GM23338 (cell line): ENCODE measurements around the gene ILKAP. TPM values are rescaled to one million over a fixed set of nuclear protein-coding genes. Genes with fewer than 3 reads are reported as not detected.
A peak's percentile ranks its signal among the peaks of the same experiment; 100 is the strongest.

ENCODE experiments used
- ATAC-seq: fragments of 200-7000 bp; cut with Tn5 transposase; 3 replicates; pipeline ENCODE4 v1.9.1; 2020
- DNase-seq: peaks from one replicate; pipeline ENCODE4 v3.0.0-alpha.2; 2015; ENCODE audit warnings: low spot score
- H2AFZ ChIP-seq: fragments of 200-600 bp; sonication (generic); 2 replicates; pipeline ENCODE4 v1.8.0; 2016; ENCODE audit warnings: antibody characterized with exemption, mild to moderate bottlenecking, moderate library complexity
- H3F3A ChIP-seq: fragments of 200-600 bp; sonication (generic); replicated peaks from 2 replicates; pipeline ENCODE4 v1.8.0; 2017; ENCODE audit warnings: antibody characterized with exemption, mixed run types, low read depth
- H3K27ac ChIP-seq: fragments of 200-600 bp; sonication (generic); 2 replicates; pipeline ENCODE4 v1.6.1; 2016; ENCODE audit warnings: low read depth
- H3K27me3 ChIP-seq: fragments of 200-600 bp; sonication (generic); 2 replicates; pipeline ENCODE4 v1.8.0; 2016; ENCODE audit warnings: mild to moderate bottlenecking, mixed run types, moderate library complexity; ENCODE audit not compliant: insufficient read depth
- H3K36me3 ChIP-seq: fragments of 200-600 bp; sonication (generic); 2 replicates; pipeline ENCODE4 v1.8.0; 2016; ENCODE audit warnings: mild to moderate bottlenecking; ENCODE audit not compliant: insufficient read depth
- H3K4me1 ChIP-seq: fragments of 200-600 bp; sonication (generic); 2 replicates; pipeline ENCODE4 v1.8.0; 2016; ENCODE audit warnings: mild to moderate bottlenecking, moderate library complexity; ENCODE audit not compliant: insufficient read depth
- H3K4me2 ChIP-seq: fragments of 200-600 bp; sonication (generic); 2 replicates; pipeline ENCODE4 v1.7.1; 2017; ENCODE audit warnings: mixed run types
- H3K4me3 ChIP-seq: fragments of 200-600 bp; sonication (generic); 2 replicates; pipeline ENCODE4 v1.6.1; 2016; ENCODE audit warnings: mixed run types
- H3K79me2 ChIP-seq: fragments of 200-600 bp; sonication (generic); replicated peaks from 2 replicates; pipeline ENCODE4 v1.8.0; 2017; ENCODE audit warnings: mild to moderate bottlenecking; ENCODE audit not compliant: insufficient read depth
- H3K9me2 ChIP-seq: fragments of 200-600 bp; sonication (generic); 2 replicates; pipeline ENCODE4 v1.8.0; 2017; ENCODE audit not compliant: insufficient read depth
- H4K20me1 ChIP-seq: fragments of 200-600 bp; sonication (generic); replicated peaks from 2 replicates; pipeline ENCODE4 v1.8.0; 2017; ENCODE audit warnings: mild to moderate bottlenecking; ENCODE audit not compliant: insufficient read depth
- H3K27ac Mint-ChIP-seq: 2 replicates; pipeline ENCODE4 v1.8.0; 2020; ENCODE audit warnings: inconsistent platforms, mild to moderate bottlenecking, moderate library complexity, mixed read lengths
- H3K27me3 Mint-ChIP-seq: 3 replicates; pipeline ENCODE4 v1.8.0; 2022; ENCODE audit warnings: low read depth, mild to moderate bottlenecking, moderate library complexity, mixed read lengths, inconsistent platforms; ENCODE audit not compliant: insufficient read depth, poor library complexity
- H3K36me3 Mint-ChIP-seq: 3 replicates; pipeline ENCODE4 v1.8.0; 2021; ENCODE audit warnings: low read depth, mild to moderate bottlenecking, inconsistent platforms, moderate library complexity, mixed read lengths
- H3K4me1 Mint-ChIP-seq: 3 replicates; pipeline ENCODE4 v1.8.0; 2020; ENCODE audit warnings: mild to moderate bottlenecking, inconsistent platforms, mixed read lengths
- H3K4me3 Mint-ChIP-seq: 3 replicates; pipeline ENCODE4 v1.8.0; 2021; ENCODE audit warnings: moderate library complexity, mild to moderate bottlenecking, inconsistent platforms, mixed read lengths
- H3K9me3 Mint-ChIP-seq: 3 replicates; pipeline ENCODE4 v1.8.0; 2020; ENCODE audit warnings: moderate library complexity, mild to moderate bottlenecking, inconsistent platforms, mixed read lengths
- CTCF ChIP-seq, 2 experiments: fragments of 200-600 bp in 1 of 2; sonication (generic) in 1 of 2; conservative IDR thresholded peaks; 2 replicates each; pipeline versions ENCODE4 v1.5.1 to v1.6.1; 2016 to 2017; ENCODE audit warnings: antibody characterized with exemption in 2 of 2, low read depth in 2 of 2, mild to moderate bottlenecking in 2 of 2, moderate library complexity in 1 of 2
- EZH2 ChIP-seq: fragments of 200-600 bp; sonication (generic); IDR thresholded peaks from one replicate; pipeline ENCODE4 v1.8.0; 2017; ENCODE audit warnings: antibody characterized with exemption, mild to moderate bottlenecking, low read depth; ENCODE audit not compliant: unreplicated experiment
- STAT1 ChIP-seq: IDR thresholded peaks from one replicate; pipeline ENCODE4 v1.6.1; 2016; ENCODE audit warnings: antibody characterized with exemption; ENCODE audit not compliant: unreplicated experiment
- ZNF331 ChIP-seq: fragments of 250-450 bp; sonication (Bioruptor Pico); IDR thresholded peaks from 2 replicates; pipeline ENCODE4 v1.5.0; 2020; ENCODE audit warnings: low read depth, mild to moderate bottlenecking, moderate library complexity
- polyA plus RNA-seq: library from polyadenylated mRNA; unstranded; fragments of >200 nt; fragmentation: Nextera tagmentation; extraction: Ambion mirVana; gene quantifications from 2 replicates; pipeline ENCODE4 v1.2.1, GENCODE V29; 2016
- total RNA-seq: library from RNA; depleted of rRNA; stranded (reverse); fragments of >200 nt; shearing (Covaris generic); gene quantifications from 2 replicates; pipeline ENCODE4 v1.2.3, GENCODE V29; 2014
- TF ChIP-seq, protein P1 (sequence below): IDR thresholded peaks from one replicate; pipeline ENCODE4 v1.6.1; 2018; ENCODE audit warnings: antibody characterized with exemption; ENCODE audit not compliant: unreplicated experiment

Gene ILKAP
- total and polyA plus RNA-seq, 2 experiments from 2014 or later = 17.0 to 35.9 TPM

GRCh38 chr2:238183821-238184220 lies 19.7 kb downstream of the ILKAP start:
- Mint-ChIP-seq H3K4me3 (no peak overlapping the region), H3K36me3 (peaks cover 98% of the 10 kb centered on the region), H3K27me3 (peaks cover 1% of the 10 kb centered on the region), H3K9me3 (no peaks in the 10 kb centered on the region), H3K27ac (no peak overlapping the region), H3K4me1 (no peaks in the 10 kb centered on the region)
- Histone ChIP-seq H3K4me1 (no peaks in the 10 kb centered on the region), H3K79me2 (no peaks in the 10 kb centered on the region), H3K27ac (peak overlapping the region; percentile 32; the same call in 1 of the 2 replicates), H3K27me3 (no peaks in the 10 kb centered on the region), H3K36me3 (peaks cover 47% of the 10 kb centered on the region), H4K20me1 (peaks cover 11% of the 10 kb centered on the region), H3K4me3 (no peak overlapping the region), H3K4me2 (no peak overlapping the region), H3F3A (no peaks in the 10 kb centered on the region), H2AFZ (no peak overlapping the region), H3K9me2 (no peaks in the 10 kb centered on the region)
- ATAC-seq (no peak), DNase-seq (no peak)
- TF ChIP-seq CTCF (conservative IDR thresholded peaks at IDR 0.05; ENCODE audit: low read depth in 2 of 2) (no peak), STAT1 (no peak), ZNF331 (CRISPR knock-in tag) (no peak), EZH2 (no peak)

- H3K36me3 ChIP-seq = peaks cover 50% of the 10 kb centered on the region
- no peaks in the 10 kb centered on the region for H3K79me2 ChIP-seq
- peaks cover 1% of the 10 kb centered on the region for H3K27me3 Mint-ChIP-seq
- H3K4me3 ChIP-seq = no peak overlapping the region
- TF ChIP-seq, protein P1, sequence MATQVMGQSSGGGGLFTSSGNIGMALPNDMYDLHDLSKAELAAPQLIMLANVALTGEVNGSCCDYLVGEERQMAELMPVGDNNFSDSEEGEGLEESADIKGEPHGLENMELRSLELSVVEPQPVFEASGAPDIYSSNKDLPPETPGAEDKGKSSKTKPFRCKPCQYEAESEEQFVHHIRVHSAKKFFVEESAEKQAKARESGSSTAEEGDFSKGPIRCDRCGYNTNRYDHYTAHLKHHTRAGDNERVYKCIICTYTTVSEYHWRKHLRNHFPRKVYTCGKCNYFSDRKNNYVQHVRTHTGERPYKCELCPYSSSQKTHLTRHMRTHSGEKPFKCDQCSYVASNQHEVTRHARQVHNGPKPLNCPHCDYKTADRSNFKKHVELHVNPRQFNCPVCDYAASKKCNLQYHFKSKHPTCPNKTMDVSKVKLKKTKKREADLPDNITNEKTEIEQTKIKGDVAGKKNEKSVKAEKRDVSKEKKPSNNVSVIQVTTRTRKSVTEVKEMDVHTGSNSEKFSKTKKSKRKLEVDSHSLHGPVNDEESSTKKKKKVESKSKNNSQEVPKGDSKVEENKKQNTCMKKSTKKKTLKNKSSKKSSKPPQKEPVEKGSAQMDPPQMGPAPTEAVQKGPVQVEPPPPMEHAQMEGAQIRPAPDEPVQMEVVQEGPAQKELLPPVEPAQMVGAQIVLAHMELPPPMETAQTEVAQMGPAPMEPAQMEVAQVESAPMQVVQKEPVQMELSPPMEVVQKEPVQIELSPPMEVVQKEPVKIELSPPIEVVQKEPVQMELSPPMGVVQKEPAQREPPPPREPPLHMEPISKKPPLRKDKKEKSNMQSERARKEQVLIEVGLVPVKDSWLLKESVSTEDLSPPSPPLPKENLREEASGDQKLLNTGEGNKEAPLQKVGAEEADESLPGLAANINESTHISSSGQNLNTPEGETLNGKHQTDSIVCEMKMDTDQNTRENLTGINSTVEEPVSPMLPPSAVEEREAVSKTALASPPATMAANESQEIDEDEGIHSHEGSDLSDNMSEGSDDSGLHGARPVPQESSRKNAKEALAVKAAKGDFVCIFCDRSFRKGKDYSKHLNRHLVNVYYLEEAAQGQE = no peak
- H3K27me3 ChIP-seq = no peaks in the 10 kb centered on the region
- ATAC-seq (no peak), DNase-seq (no peak)
- no peak overlapping the region for H3K27ac ChIP-seq
- H3K36me3 Mint-ChIP-seq = peaks cover 94% of the 10 kb centered on the region
- no peaks in the 10 kb centered on the region for H3K9me3 Mint-ChIP-seq
- H3K4me1 ChIP-seq = no peaks in the 10 kb centered on the region
- no peaks in the 10 kb centered on the region for H3K4me1 Mint-ChIP-seq
- no peak overlapping the region for H3K4me2 ChIP-seq
- no peak overlapping the region for H3K4me3 Mint-ChIP-seq
- H3F3A ChIP-seq = no peaks in the 10 kb centered on the region
- H3K9me2 ChIP-seq = no peaks in the 10 kb centered on the region
- H4K20me1 ChIP-seq = peaks cover 11% of the 10 kb centered on the region
- no peak overlapping the region for H2AFZ ChIP-seq
- no peak overlapping the region for H3K27ac Mint-ChIP-seq
Measured at GRCh38 chr2:238182362-238182761, 21.1 kb downstream of the ILKAP start.
